ENCODE measurements around the gene FRAS1. TPM values are rescaled to one million over a fixed set of nuclear protein-coding genes. Genes with fewer than 3 reads are reported as not detected.

FRAS1 gene
- total RNA-seq, 2 donors from 2014 or later: 77.0 to 78.3 TPM

DNA sequence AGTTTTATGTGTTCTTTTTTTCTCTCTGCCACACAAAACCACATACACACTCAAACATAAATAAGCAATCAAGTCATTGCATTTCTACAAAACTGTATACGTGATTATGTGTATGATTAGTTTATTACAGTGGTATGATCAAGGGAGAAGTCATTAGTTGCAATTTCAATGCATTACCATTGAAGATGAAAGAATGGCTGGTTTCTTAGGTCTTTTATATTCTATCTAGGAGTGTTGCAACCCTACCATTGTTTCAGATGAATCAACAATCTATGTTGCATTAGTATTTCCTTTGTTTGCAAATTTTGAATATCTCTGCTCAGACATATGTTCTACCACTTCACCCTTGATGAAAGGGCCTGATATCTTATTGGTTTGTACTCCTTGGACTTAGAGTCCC, 501.3 kb downstream of the FRAS1 start:
- H3K27ac ChIP-seq (ENCODE audit: low read depth, low read length): no peak overlapping the region
- Mint-ChIP-seq H3K27ac (no peak overlapping the region), H3K9me3 (peaks cover 11% of the 10 kb centered on the region), H3K4me3 (no peak overlapping the region), H3K36me3 (ENCODE audit: low read depth) (peaks cover 29% of the 10 kb centered on the region), H3K4me1 (peaks cover 21% of the 10 kb centered on the region), H3K27me3 (ENCODE audit: insufficient read depth) (peaks cover under 1% of the 10 kb centered on the region)
- H3K27me3 ChIP-seq (ENCODE audit: control insufficient read depth, insufficient read depth, low read length, poor library complexity, severe bottlenecking): no peaks in the 10 kb centered on the region
- peaks cover 79% of the 10 kb centered on the region for H3K36me3 ChIP-seq (ENCODE audit: control insufficient read depth, insufficient read depth, low read length)
- WGBS, 2 experiments (ENCODE audit: insufficient coverage in 1 of 2, insufficient read length in 1 of 2): 93% methylated on average over 1 of the region's 1 CpG; no CpG with 5 or more reads in 1 of the 2 experiments
- H3K4me3 ChIP-seq (ENCODE audit: low read length): no peak overlapping the region
- no peak overlapping the region for H3K9ac ChIP-seq (ENCODE audit: extremely low read depth, low read length, poor library complexity, severe bottlenecking)
- peaks cover 5% of the 10 kb centered on the region for H3K4me1 ChIP-seq (ENCODE audit: control insufficient read depth, insufficient read depth, low read length)
- TF ChIP-seq, protein P1, sequence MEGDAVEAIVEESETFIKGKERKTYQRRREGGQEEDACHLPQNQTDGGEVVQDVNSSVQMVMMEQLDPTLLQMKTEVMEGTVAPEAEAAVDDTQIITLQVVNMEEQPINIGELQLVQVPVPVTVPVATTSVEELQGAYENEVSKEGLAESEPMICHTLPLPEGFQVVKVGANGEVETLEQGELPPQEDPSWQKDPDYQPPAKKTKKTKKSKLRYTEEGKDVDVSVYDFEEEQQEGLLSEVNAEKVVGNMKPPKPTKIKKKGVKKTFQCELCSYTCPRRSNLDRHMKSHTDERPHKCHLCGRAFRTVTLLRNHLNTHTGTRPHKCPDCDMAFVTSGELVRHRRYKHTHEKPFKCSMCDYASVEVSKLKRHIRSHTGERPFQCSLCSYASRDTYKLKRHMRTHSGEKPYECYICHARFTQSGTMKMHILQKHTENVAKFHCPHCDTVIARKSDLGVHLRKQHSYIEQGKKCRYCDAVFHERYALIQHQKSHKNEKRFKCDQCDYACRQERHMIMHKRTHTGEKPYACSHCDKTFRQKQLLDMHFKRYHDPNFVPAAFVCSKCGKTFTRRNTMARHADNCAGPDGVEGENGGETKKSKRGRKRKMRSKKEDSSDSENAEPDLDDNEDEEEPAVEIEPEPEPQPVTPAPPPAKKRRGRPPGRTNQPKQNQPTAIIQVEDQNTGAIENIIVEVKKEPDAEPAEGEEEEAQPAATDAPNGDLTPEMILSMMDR (conservative IDR thresholded peaks at IDR 0.05): no peak
- H3K9me3 ChIP-seq (ENCODE audit: control insufficient read depth, low read length): peaks cover 41% of the 10 kb centered on the region
- DNase-seq: no peak

DNA sequence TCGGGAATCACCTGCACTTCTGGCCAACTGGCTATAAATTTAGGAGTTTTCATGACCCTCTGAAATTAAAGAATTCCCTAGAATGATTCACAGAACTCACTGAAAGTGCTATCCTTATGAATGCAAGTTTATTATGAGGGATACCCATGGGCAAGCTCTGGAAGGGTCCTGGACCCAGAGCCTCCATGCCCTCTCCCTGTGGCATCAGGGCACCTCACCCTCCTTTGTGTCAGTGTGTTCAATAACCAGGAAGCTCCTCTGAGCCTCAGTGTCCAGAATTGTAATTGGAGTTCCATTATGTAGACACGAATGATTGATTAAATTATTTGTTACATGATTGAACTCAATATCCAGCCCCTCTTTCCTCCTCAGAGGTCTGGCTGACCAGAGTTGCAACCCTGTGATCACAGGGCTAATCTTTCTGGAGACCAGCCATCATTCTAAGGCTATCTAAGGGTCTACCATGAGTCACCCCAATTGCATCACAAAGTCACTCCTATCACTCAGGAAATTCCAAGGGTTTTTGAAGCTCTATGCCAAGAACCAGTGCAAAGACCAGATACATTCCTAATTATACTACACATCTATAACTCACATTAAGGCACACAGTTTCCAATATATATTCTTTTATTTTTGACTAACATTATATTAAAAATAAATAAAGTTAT, 503.3 kb downstream of the FRAS1 start:
- no peak for DNase-seq
- WGBS, 2 experiments (ENCODE audit: insufficient coverage in 1 of 2, insufficient read length in 1 of 2): 86 to 89% methylated on average over 1 to 2 of the region's 2 CpGs
- TF ChIP-seq, protein P1 (conservative IDR thresholded peaks at IDR 0.05): no peak

DNA sequence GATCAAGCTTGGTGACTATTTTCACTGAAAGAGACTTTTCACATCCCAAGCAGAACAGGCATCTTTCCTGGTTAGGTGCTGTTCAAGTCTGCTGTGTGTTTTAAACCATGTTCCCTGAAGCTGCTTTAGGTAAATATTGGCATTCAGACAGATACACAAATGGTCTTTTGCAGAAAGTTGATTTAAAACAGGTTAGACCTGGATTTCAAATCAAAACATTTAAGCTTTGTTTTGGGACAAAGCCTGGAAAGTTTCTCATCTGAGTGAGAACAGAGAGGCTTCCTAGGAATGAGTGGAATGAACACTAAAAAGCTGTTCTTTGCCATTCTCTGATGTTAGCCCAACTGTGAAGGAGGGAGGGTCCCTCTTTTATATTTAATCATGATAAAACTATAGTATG, 504.6 kb downstream of the FRAS1 start:
- DNase-seq: no peak
- Mint-ChIP-seq H3K27ac (no peak overlapping the region), H3K36me3 (ENCODE audit: low read depth) (peaks cover 7% of the 10 kb centered on the region), H3K4me1 (peaks cover 22% of the 10 kb centered on the region), H3K27me3 (ENCODE audit: insufficient read depth) (no peaks in the 10 kb centered on the region), H3K4me3 (no peak overlapping the region), H3K9me3 (peaks cover 5% of the 10 kb centered on the region)
- Histone ChIP-seq H3K4me1 (ENCODE audit: control insufficient read depth, insufficient read depth, low read length) (peaks cover 5% of the 10 kb centered on the region), H3K4me3 (ENCODE audit: low read length) (no peak overlapping the region), H3K27ac (ENCODE audit: low read depth, low read length) (no peak overlapping the region), H3K9me3 (ENCODE audit: control insufficient read depth, low read length) (peaks cover 12% of the 10 kb centered on the region), H3K9ac (ENCODE audit: extremely low read depth, low read length, poor library complexity, severe bottlenecking) (no peak overlapping the region), H3K36me3 (ENCODE audit: control insufficient read depth, insufficient read depth, low read length) (peaks cover 59% of the 10 kb centered on the region), H3K27me3 (ENCODE audit: control insufficient read depth, insufficient read depth, low read length, poor library complexity, severe bottlenecking) (no peaks in the 10 kb centered on the region)
- TF ChIP-seq, protein P1 (conservative IDR thresholded peaks at IDR 0.05): no peak

More for the DNA sequence above, 503.3 kb downstream of the FRAS1 start:
- H3K9me3 Mint-ChIP-seq: peaks cover 11% of the 10 kb centered on the region
- Histone ChIP-seq H3K36me3 (ENCODE audit: control insufficient read depth, insufficient read depth, low read length) (peaks cover 69% of the 10 kb centered on the region), H3K9me3 (ENCODE audit: control insufficient read depth, low read length) (peaks cover 24% of the 10 kb centered on the region), H3K4me3 (ENCODE audit: low read length) (no peak overlapping the region), H3K27me3 (ENCODE audit: control insufficient read depth, insufficient read depth, low read length, poor library complexity, severe bottlenecking) (no peaks in the 10 kb centered on the region), H3K27ac (ENCODE audit: low read depth, low read length) (no peak overlapping the region), H3K4me1 (ENCODE audit: control insufficient read depth, insufficient read depth, low read length) (peaks cover 5% of the 10 kb centered on the region), H3K9ac (ENCODE audit: extremely low read depth, low read length, poor library complexity, severe bottlenecking) (no peak overlapping the region)
- H3K27me3 Mint-ChIP-seq (ENCODE audit: insufficient read depth): no peaks in the 10 kb centered on the region
- peaks cover 18% of the 10 kb centered on the region for H3K36me3 Mint-ChIP-seq (ENCODE audit: low read depth)
- H3K4me3 Mint-ChIP-seq: no peak overlapping the region
- H3K4me1 Mint-ChIP-seq: peaks cover 18% of the 10 kb centered on the region
- no peak overlapping the region for H3K27ac Mint-ChIP-seq
